HepG2 (cell line): Measurements from ENCODE around the gene WDR54. TPM values are rescaled to one million over a fixed set of nuclear protein-coding genes. Genes with fewer than 3 reads are reported as not detected.
A peak's percentile ranks its signal among the peaks of the same experiment; 100 is the strongest.

Experiments used
- AKAP8 ChIP-seq: sonication (generic); formaldehyde crosslinking; IDR thresholded peaks from 2 replicates; pipeline ENCODE4 v1.5.1; 2020; ENCODE audit warnings: mild to moderate bottlenecking, missing genetic modification reagents
- CHD4 ChIP-seq: fragments of 200-600 bp; sonication (generic); IDR thresholded peaks from 2 replicates; pipeline ENCODE4 v1.7.0; 2017; ENCODE audit warnings: mild to moderate bottlenecking, low read length, borderline replicate concordance
- DR1 ChIP-seq: sonication (generic); formaldehyde crosslinking; IDR thresholded peaks from 2 replicates; pipeline ENCODE4 v1.8.0; 2021; ENCODE audit warnings: mild to moderate bottlenecking, missing genetic modification reagents, inconsistent platforms
- EHMT2 ChIP-seq: fragments of 200-600 bp; sonication (generic); IDR thresholded peaks from 2 replicates; pipeline ENCODE4 v1.7.0; 2017; ENCODE audit warnings: antibody characterized with exemption, low read depth, low read length, borderline replicate concordance
- MAFF ChIP-seq: IDR thresholded peaks from 2 replicates; pipeline ENCODE4 v1.6.1; 2011; ENCODE audit warnings: low read depth, low read length, improper control_type of control experiment
- MATR3 ChIP-seq: sonication (generic); formaldehyde crosslinking; IDR thresholded peaks from 2 replicates; pipeline ENCODE4 v1.4.0; 2020; ENCODE audit warnings: missing genetic modification reagents
- MED8 ChIP-seq: sonication (generic); formaldehyde crosslinking; IDR thresholded peaks from 2 replicates; pipeline ENCODE4 v1.8.1; 2023; ENCODE audit warnings: mild to moderate bottlenecking, missing genetic modification reagents; ENCODE audit not compliant: insufficient replicate concordance
- NBN ChIP-seq: fragments of 450-650 bp; conservative IDR thresholded peaks from 2 replicates; pipeline ENCODE4 v1.6.1; 2017
- PHF5A ChIP-seq: IDR thresholded peaks from one replicate; pipeline ENCODE4 v1.6.1; 2018; ENCODE audit warnings: low read depth, missing genetic modification reagents; ENCODE audit not compliant: unreplicated experiment
- RFXANK ChIP-seq: IDR thresholded peaks from 2 replicates; pipeline ENCODE4 v1.6.1; 2016
- RNF2 ChIP-seq: fragments of 450-650 bp; conservative IDR thresholded peaks from 2 replicates; pipeline ENCODE4 v1.6.1; 2016; ENCODE audit warnings: low read depth
- SP4 ChIP-seq: sonication (generic); formaldehyde crosslinking; IDR thresholded peaks from 2 replicates; pipeline ENCODE4 v1.8.1; 2023; ENCODE audit warnings: mild to moderate bottlenecking, missing genetic modification reagents
- STAG1 ChIP-seq: sonication (generic); formaldehyde crosslinking; IDR thresholded peaks from 2 replicates; pipeline ENCODE4 v1.4.0; 2020; ENCODE audit warnings: missing genetic modification reagents
- TBX3 ChIP-seq: fragments of 450-650 bp; IDR thresholded peaks from 2 replicates; pipeline ENCODE4 v1.6.1; 2017; ENCODE audit warnings: antibody characterized with exemption, mild to moderate bottlenecking, inconsistent platforms, borderline replicate concordance
- THYN1 ChIP-seq: sonication (generic); formaldehyde crosslinking; IDR thresholded peaks from 2 replicates; pipeline ENCODE4 v1.8.1; 2023; ENCODE audit warnings: low read depth, mild to moderate bottlenecking, moderate library complexity, missing genetic modification reagents, borderline replicate concordance
- ZNF3 ChIP-seq: IDR thresholded peaks from 2 replicates; pipeline ENCODE4 v1.7.0; 2017; ENCODE audit warnings: inconsistent platforms
- ZNF567 ChIP-seq: sonication (generic); formaldehyde crosslinking; IDR thresholded peaks from 2 replicates; pipeline ENCODE4 v1.8.1; 2023; ENCODE audit warnings: mild to moderate bottlenecking, missing genetic modification reagents, borderline replicate concordance
- polyA plus RNA-seq, 8 experiments: library from polyadenylated mRNA; depleted of rRNA in 3 of 8; stranded (reverse) in 7 of 8; unstranded in 1 of 8; fragments of >200 nt; fragmentation: Illumina TruSeq in 4 of 8; extraction: Trizol in 4 of 8; gene quantifications; 2 replicates each; pipeline versions ENCODE4 v1.2.1 to v1.2.3, GENCODE V29; 2011 to 2016; ENCODE audit warnings: low read depth in 4 of 8, missing spikeins in 1 of 8, mixed read lengths in 1 of 8; ENCODE audit not compliant: insufficient read depth in 1 of 8
- total RNA-seq, 5 experiments: library from RNA; depleted of rRNA; stranded (reverse); fragments of >200 nt; fragmentation: Illumina TruSeq; extraction: Trizol; gene quantifications; 2 replicates each; pipeline ENCODE4 v1.2.3, GENCODE V29; 2016; ENCODE audit warnings: low read depth in 1 of 5
- TF ChIP-seq, protein P1 (sequence below): sonication (generic); formaldehyde crosslinking; IDR thresholded peaks from 2 replicates; pipeline ENCODE4 v1.5.0; 2020; ENCODE audit warnings: missing genetic modification reagents, mild to moderate bottlenecking, borderline replicate concordance
- TF ChIP-seq, protein P2 (sequence below): sonication (generic); formaldehyde crosslinking; IDR thresholded peaks from 2 replicates; pipeline ENCODE4 v1.5.0; 2020; ENCODE audit warnings: mild to moderate bottlenecking, missing genetic modification reagents, moderate library complexity
- TF ChIP-seq, protein P3 (sequence below): sonication (generic); formaldehyde crosslinking; IDR thresholded peaks from 2 replicates; pipeline ENCODE4 v1.5.0; 2020; ENCODE audit warnings: mild to moderate bottlenecking, missing genetic modification reagents
- TF ChIP-seq, protein P4 (sequence below): sonication (generic); formaldehyde crosslinking; IDR thresholded peaks from 2 replicates; pipeline ENCODE4 v1.4.0; 2020; ENCODE audit warnings: missing genetic modification reagents, borderline replicate concordance

WDR54 gene
- total and polyA plus RNA-seq, 2 of the 13 experiments (the other 11 are each of a cell fraction or from before 2014, with no cell fraction given) = 2.0 to 17.3 TPM

DNA sequence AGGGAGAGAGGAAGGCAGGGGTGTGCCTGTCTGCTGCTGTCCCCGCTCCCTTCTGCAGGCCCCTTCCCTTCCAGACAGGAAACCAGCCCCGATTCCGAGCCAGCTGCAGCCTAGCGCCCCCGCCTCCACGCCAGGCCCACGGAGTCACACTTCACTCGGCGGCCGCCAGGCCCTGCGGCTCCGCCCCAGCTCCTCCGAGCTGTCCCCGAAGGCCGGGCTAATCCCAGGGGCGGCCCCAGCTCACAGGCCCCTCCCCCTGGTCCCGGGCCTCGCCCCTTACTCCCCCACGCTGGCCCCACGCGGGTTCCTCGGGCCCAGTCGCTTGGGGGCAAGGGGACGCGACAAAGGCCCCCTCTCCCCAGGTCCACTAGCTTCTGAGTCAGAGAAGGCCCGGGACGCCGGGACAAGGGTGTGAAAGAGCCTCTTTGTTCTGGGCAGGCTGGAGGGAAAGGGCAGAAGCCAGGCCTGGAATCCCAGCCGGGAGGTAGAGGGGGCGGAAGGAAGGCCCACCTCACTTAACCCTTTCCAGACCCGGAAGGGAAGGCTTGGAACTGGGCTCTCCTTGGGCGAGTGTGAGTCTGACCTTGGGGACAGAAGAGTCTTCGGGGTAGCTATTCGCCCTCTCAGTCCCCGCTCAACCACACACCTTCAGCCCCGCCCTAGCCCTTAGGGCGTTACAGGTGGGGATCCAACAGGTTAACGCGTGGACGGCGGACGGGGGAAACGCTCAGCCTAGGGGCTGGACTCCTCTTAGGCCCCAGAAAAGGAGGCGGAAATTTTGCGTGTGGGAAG lies 19.0 kb downstream of the WDR54 start (continued):
- TF ChIP-seq EHMT2 (no peak), MATR3 (CRISPR knock-in tag) (no peak), TBX3 (peak; percentile 61; the same call in 1 of the 2 replicates), STAG1 (CRISPR knock-in tag) (peak; percentile 27), ZNF567 (CRISPR knock-in tag) (0 out of 2 replicates have a peak, but pooled peaks have one; percentile 45), NBN (no peak), CHD4 (peak; percentile 62; the same call in 1 of the 2 replicates), MAFF (no peak), DR1 (CRISPR knock-in tag) (peak; percentile 96), MED8 (CRISPR knock-in tag) (peak; percentile 86), ZNF3 (CRISPR knock-in tag) (no peak), RNF2 (peak; percentile 31; the same call in 1 of the 2 replicates), SP4 (CRISPR knock-in tag) (peak; percentile 94), AKAP8 (CRISPR knock-in tag) (peak; percentile 93; the same call in 1 of the 2 replicates), PHF5A (CRISPR knock-in tag) (no peak), THYN1 (CRISPR knock-in tag) (no peak), RFXANK (CRISPR knock-in tag) (peak; percentile 56; the same call in 1 of the 2 replicates)
- TF ChIP-seq, protein P1, sequence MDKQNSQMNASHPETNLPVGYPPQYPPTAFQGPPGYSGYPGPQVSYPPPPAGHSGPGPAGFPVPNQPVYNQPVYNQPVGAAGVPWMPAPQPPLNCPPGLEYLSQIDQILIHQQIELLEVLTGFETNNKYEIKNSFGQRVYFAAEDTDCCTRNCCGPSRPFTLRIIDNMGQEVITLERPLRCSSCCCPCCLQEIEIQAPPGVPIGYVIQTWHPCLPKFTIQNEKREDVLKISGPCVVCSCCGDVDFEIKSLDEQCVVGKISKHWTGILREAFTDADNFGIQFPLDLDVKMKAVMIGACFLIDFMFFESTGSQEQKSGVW = no peak
- TF ChIP-seq, protein P2, sequence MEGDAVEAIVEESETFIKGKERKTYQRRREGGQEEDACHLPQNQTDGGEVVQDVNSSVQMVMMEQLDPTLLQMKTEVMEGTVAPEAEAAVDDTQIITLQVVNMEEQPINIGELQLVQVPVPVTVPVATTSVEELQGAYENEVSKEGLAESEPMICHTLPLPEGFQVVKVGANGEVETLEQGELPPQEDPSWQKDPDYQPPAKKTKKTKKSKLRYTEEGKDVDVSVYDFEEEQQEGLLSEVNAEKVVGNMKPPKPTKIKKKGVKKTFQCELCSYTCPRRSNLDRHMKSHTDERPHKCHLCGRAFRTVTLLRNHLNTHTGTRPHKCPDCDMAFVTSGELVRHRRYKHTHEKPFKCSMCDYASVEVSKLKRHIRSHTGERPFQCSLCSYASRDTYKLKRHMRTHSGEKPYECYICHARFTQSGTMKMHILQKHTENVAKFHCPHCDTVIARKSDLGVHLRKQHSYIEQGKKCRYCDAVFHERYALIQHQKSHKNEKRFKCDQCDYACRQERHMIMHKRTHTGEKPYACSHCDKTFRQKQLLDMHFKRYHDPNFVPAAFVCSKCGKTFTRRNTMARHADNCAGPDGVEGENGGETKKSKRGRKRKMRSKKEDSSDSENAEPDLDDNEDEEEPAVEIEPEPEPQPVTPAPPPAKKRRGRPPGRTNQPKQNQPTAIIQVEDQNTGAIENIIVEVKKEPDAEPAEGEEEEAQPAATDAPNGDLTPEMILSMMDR (CRISPR knock-in tag) = peak; percentile 71
- TF ChIP-seq, protein P3, sequence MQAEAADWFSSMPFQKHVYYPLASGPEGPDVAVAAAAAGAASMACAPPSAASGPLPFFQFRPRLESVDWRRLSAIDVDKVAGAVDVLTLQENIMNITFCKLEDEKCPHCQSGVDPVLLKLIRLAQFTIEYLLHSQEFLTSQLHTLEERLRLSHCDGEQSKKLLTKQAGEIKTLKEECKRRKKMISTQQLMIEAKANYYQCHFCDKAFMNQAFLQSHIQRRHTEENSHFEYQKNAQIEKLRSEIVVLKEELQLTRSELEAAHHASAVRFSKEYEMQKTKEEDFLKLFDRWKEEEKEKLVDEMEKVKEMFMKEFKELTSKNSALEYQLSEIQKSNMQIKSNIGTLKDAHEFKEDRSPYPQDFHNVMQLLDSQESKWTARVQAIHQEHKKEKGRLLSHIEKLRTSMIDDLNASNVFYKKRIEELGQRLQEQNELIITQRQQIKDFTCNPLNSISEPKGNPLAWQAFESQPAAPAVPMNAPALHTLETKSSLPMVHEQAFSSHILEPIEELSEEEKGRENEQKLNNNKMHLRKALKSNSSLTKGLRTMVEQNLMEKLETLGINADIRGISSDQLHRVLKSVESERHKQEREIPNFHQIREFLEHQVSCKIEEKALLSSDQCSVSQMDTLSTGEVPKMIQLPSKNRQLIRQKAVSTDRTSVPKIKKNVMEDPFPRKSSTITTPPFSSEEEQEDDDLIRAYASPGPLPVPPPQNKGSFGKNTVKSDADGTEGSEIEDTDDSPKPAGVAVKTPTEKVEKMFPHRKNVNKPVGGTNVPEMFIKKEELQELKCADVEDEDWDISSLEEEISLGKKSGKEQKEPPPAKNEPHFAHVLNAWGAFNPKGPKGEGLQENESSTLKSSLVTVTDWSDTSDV (CRISPR knock-in tag) = no peak
- TF ChIP-seq, protein P4, sequence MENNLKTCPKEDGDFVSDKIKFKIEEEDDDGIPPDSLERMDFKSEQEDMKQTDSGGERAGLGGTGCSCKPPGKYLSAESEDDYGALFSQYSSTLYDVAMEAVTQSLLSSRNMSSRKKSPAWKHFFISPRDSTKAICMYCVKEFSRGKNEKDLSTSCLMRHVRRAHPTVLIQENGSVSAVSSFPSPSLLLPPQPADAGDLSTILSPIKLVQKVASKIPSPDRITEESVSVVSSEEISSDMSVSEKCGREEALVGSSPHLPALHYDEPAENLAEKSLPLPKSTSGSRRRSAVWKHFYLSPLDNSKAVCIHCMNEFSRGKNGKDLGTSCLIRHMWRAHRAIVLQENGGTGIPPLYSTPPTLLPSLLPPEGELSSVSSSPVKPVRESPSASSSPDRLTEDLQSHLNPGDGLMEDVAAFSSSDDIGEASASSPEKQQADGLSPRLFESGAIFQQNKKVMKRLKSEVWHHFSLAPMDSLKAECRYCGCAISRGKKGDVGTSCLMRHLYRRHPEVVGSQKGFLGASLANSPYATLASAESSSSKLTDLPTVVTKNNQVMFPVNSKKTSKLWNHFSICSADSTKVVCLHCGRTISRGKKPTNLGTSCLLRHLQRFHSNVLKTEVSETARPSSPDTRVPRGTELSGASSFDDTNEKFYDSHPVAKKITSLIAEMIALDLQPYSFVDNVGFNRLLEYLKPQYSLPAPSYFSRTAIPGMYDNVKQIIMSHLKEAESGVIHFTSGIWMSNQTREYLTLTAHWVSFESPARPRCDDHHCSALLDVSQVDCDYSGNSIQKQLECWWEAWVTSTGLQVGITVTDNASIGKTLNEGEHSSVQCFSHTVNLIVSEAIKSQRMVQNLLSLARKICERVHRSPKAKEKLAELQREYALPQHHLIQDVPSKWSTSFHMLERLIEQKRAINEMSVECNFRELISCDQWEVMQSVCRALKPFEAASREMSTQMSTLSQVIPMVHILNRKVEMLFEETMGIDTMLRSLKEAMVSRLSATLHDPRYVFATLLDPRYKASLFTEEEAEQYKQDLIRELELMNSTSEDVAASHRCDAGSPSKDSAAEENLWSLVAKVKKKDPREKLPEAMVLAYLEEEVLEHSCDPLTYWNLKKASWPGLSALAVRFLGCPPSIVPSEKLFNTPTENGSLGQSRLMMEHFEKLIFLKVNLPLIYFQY (CRISPR knock-in tag) = peak; percentile 92; the same call in 1 of the 2 replicates
